Measurements from ENCODE around the gene HPCAL1. TPM values are rescaled to one million over a fixed set of nuclear protein-coding genes. Genes with fewer than 3 reads are reported as not detected.

HPCAL1 gene
- total RNA-seq, 1 donor from 2014 or later: 69.1 TPM

DNA sequence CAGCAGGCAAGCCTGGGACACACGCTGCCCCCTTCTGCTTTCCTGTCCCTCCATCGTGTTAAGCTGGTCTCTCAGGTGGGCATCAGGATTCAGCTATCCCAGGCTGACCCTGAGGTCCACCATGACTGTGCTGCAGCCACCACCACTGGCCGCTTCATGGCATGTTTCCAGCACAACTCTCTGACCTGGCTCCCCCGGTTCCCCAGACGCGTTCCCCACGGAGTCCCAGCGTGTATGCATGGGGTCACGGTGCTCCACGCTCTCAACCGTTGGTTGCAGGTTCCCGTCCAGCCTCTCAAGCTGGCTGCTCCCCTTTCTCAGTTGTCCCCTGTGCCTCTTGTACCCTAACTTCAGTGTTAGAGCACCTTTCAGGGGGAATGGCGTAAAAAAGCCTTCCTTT lies 20.3 kb downstream of the HPCAL1 start:
- DNase-seq (ENCODE audit: low read depth, low spot score): no peak

DNA sequence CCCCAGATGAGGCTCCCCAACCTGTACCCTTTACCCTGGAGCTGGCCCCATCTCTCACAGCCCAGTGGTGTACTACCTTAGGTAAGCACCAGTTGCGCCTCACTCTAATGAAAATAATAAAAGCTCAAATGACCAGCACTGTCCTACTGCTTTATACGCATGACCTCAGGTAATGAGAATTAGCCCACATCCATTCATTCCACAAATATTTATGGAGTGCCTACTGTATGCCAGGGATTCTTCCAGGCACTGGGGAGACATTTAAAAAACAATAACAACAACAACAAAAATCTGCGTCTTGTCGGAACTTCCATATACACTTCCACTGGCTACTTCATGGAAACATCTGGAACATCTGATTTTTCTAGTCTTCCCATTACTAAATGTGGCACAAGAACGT lies 20.8 kb downstream of the HPCAL1 start:
- no peak for DNase-seq (ENCODE audit: low read depth, low spot score)

DNA sequence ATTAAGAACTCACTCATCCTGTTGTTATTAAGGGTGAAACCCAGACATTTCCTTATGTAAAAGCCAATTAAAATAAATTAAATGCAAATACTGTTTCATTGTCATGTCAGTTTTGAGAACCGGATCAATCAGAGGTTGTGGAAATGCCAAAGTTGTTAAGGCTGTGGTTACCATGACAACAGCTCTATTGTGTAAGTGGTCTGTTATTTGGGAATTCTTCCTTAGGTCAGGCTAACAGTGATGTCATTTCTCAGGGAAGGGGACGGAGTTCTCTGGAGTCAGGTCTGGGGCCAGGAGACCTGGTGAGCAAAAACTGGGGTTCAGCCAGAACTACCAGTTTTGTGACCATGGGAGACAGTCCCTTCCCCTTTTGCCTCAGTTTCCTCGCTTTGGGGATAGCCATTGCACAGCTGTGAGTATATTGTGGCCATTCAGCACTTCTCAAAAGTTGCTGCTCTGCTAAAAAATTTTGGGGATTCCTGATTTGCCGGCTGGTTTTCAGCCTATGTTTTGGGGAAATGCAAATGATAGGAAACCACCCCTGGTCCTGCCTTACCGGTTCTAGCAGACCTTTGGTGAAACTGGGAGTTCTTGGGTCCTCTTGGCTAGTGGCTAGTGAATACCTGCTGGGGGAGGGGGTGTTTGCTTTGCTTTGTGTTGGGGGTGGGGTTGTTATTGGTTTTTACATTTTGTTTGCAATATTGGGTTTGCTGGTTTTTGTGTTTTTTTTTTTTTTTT lies 21.6 kb downstream of the HPCAL1 start:
- peak; percentile 81 for DNase-seq (ENCODE audit: low read depth, low spot score)

DNA sequence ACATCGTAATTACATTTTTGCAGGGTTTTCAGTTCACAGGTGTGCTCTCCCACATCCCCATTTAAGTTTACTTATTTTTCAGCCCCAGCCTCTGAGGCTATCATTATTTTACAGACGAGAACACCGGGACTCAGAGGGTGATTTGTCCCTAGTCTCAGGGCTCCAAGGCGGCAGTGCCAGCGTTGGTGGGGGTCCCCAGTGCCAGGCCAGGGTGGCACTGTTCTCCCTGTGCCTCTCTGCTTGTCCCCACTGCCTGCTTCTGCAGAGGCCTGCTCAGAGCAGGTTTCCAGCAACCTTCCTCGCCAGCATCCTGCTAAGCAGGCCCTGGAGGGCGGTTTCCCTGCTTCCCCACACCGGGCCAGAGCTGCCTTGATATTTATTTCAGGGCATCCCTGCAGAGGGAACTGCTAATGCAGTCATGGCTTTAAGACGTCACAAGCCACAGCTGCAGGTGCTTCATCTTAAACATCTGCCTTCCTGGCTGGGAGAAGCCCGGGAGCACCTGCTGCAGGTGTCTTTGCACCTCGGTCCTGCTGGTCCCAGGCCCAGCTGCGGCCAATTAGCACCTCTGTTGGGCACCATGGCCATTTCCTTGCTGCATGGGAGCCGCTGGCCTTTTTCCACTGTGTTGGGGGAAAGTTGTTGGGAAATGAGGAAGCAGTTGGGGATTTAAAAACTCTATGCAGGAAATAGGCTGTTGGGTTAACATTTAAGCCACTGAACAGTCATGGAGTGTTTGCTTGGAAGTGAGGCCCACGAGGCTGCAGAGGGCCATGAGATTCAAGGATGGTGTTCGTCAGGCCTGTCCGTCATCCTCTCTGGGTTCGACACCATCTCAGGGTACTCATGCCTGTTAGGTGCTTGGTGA lies 22.8 kb downstream of the HPCAL1 start:
- no peak for DNase-seq (ENCODE audit: low read depth, low spot score)

DNA sequence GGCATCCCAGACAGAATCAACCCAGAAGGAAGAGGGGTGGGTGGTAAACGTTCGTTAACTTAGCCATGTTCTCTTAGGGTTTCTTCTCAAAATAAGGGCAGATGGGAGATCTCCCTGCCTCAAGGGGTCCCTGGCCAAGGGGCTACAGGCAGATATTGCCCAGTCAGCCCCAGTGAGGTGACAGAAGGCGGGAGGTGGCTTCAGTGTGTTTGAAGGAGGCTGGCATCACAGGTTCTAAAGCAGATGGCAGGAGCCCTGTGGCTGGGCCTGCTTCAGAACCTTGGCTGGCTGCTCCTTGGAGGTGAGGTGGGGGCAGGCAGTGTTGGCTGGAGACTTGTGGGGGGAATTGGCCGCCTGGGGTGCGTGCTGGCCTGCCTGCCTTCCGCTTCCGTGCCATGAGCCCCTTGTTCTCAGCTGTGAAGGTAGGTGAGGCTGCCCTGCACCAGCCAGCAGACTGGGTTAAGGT lies 23.5 kb downstream of the HPCAL1 start:
- DNase-seq (ENCODE audit: low read depth, low spot score): no peak

DNA sequence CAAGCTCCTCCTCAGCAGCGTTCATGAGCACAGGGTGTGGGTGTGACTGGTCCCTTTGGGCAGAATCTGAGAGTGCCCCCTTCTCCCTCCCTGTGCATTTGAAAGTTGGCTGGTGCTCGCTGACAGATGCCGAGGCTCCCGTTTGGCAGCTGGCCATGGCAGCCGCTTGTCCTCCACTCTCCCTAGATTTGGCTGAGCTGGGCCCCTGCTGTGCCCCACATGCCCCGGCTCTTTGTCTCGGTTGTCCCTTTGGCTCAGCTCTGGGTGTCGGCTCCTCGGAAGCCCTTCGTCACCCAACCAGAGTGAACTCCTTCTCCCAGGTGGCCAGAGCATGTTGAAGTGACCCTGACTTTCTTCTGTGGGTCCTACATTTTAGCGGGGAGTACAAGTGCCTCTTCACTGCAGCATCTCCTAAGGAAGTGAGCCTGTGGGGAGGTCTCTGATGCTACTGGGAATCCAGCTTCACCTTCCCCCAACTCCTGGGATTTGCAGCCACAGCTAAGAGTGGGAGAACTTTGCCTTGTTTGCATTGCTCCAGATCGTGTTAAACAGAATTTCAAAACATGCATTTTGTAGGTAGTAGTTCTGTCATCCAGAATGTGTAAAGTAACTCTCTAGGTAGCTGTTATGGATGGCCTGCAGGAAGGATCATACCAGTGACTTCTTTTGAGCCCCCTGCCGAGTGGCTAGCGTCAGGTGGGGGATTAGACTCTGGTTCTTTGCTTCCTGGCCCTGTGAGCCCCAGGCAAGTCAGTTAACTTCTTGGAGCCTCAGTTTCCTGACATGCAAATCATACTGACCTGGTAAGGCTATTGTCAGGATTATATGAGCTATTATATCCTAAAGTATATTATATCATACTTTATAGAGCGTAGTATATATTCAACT lies 24.2 kb downstream of the HPCAL1 start:
- no peak for DNase-seq (ENCODE audit: low read depth, low spot score)

DNA sequence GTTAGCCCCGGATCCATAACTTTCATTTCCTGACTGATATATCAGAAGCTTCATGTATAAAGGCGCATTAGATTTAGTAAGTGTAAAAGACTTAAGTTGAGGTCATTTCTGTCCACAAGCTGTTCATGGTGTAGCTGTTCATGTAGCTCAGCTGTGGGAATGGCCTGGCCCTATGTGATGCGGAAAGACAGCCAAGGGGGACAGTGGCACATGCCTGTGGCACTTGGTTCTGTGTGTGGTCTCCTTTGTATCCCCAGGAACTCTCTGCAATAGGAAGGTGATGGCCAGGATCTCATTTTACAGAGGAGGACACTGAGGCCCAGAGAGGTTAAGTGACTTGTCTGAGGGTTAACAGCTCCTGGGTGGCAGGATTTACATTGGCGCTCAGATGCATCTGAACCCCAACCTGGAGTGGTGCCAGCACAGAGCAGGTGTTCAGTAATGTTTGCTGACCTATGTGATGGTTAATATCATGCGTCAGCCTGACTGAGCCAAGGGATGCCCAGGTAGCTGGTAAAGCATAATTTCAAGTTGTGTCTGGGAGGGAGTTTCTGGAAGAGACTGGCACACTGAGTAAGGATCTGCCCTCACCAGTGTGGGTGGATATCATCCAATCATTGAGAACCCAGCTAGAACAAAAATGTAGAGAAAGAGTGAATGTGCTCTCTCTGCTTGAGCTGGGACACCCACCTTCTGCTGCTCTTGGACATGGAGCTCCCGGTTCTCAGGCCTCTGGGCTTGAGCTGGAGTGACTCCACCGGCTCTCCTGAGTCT lies 25.4 kb downstream of the HPCAL1 start:
- DNase-seq (ENCODE audit: low read depth, low spot score): no peak

- no peak for DNase-seq (ENCODE audit: low read depth, low spot score)
Observed at GRCh38 chr2:10328670-10329579, 26.2 kb downstream of the HPCAL1 start.

- no peak for DNase-seq (ENCODE audit: low read depth, low spot score)
Observed at GRCh38 chr2:10329580-10329879, 26.8 kb downstream of the HPCAL1 start.

- DNase-seq (ENCODE audit: low read depth, low spot score): peak; percentile 20
Observed at GRCh38 chr2:10329880-10330699, 27.4 kb downstream of the HPCAL1 start.

DNA sequence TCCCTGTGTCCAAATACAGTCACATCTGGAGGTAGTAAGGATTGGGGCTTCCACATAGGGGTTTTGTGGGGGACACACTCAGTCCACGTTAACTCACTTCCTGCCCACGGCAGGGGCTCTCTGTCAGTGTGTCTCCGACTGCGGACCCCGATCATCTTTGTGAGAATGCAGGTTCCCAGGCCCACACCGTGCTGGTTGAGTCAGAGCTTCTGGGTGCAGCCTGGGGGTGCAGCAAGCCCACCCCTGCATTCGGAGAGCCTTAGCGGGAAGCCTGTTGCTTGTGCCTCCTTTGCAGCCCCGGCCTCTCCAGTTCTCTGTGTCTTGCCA lies 28.0 kb downstream of the HPCAL1 start:
- DNase-seq (ENCODE audit: low read depth, low spot score): no peak

DNA sequence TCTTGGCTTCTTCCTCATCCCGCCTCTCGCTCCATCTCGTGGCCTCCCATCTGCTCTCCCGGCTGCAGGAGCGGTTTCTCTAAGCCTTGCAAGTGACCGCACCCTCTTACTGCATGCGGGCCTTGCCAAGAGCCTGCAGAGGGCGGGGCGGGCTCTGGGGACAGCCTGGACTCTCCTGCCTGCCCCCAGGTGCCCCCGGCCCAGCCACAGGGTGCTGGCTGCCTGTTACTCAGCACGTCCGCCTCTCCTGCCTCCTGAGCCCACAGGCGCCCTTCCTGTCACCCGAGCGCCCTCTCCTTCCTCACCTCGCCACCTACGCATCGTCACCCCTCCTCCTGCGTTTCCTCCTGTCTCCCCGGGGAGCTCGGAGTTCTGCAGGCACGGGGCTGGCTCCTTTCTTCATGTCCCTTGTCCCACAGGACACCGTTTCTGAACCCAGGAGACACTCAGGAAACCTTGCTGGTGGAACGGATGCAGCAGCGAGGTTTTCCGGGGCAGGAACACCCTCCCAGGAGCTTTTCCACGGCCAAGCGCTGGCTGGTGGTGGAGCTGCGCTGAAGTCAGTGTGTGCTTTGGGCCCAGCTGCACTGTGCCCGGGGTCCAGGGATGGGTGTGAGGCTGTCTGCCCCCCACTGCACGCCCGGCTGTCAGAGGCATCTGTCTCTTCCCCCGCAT lies 28.5 kb downstream of the HPCAL1 start:
- no peak for DNase-seq (ENCODE audit: low read depth, low spot score)

DNA sequence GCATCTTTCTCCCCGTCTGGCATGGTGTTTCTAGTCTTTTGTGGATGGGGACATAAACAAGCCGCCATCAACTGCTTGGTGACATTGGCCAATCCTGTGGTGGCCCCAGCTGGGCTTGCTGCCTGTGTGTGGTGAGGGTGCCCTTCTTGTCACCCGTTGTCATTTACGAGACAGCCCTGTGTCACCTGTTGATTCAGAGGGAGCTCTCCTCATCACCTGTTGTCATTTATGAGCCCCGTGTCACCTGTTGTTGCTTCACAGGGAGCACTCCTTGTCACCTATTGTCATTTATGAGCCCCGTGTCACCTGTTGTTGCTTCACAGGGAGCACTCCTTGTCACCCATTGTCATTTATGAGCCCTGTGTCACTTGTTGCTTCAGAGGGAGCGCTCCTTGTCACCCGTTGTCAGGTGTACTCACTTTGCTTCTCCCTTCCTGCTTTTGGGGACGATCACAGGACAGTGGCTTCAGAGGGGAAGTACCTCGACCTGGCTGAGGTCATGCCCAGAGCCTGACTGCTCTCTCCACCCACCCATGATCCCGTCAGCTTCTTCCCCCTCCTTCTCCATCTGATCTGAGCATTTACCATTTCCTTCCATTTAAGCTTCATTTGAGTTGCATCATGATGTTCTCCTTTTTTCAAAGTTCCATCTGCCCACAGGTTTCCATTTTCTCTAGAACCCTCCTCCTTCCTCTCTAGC lies 29.1 kb downstream of the HPCAL1 start:
- no peak for DNase-seq (ENCODE audit: low read depth, low spot score)

GRCh38 chr2:10332402-10333246 lies 29.9 kb downstream of the HPCAL1 start:
- DNase-seq (ENCODE audit: low read depth, low spot score): no peak

DNA sequence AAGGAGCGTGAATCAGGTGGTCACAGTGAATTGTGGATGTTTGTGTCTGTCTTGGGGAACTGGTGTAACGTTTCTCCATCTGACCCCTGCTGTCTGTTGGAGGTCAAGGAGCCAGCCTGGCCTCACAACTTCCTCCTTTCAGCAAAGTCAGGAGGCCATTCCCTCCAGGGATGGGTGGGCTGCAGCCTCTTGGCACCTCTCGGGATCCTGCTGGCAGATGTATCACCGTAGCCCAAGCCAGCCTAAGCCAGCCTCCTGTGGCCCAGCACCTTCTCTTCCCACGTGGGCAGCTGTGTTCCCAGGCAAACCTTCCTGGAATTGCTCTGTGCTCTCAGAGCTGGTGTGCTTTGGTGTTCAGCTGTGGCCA lies 30.5 kb downstream of the HPCAL1 start:
- no peak for DNase-seq (ENCODE audit: low read depth, low spot score)

- DNase-seq (ENCODE audit: low read depth, low spot score): no peak
Observed at GRCh38 chr2:10333966-10334365, 31.3 kb downstream of the HPCAL1 start.

Data from pulmonary artery endothelial cell (primary cell).